Adrenal gland (tissue), 12 donors: Measurements from ENCODE around the gene RBL2. TPM values are rescaled to one million over a fixed set of nuclear protein-coding genes. Genes with fewer than 3 reads are reported as not detected.

Experiments
- DNase-seq, 7 donors: peaks; one replicate each; pipeline ENCODE4 v3.0.0-alpha.2; 2019 to 2020
- H3K27ac ChIP-seq, 5 donors: fragments of 200-600 bp; sonication (generic) in 4 of 5; 1 replicate in 3 of 5; 2 replicates in 2 of 5; pipeline versions ENCODE4 v1.5.1 to v1.8.0; 2016 to 2020; ENCODE audit warnings: mild to moderate bottlenecking in 1 of 5
- H3K27me3 ChIP-seq: fragments of 200-600 bp; 2 replicates; pipeline ENCODE4 v1.8.0; 2021
- H3K36me3 ChIP-seq, 2 donors: fragments of 200-600 bp; replicated peaks in 1 of 2; 1 replicate in 1 of 2; 2 replicates in 1 of 2; pipeline versions ENCODE4 v1.5.1 to v1.8.0; 2018 to 2022
- H3K4me1 ChIP-seq, 2 donors: fragments of 200-600 bp; replicated peaks in 1 of 2; 1 replicate in 1 of 2; 2 replicates in 1 of 2; pipeline versions ENCODE4 v1.5.1 to v1.8.0; 2018 to 2021
- H3K4me3 ChIP-seq, 4 donors: fragments of 200-600 bp; sonication (generic) in 3 of 4; one replicate each; pipeline ENCODE4 v1.5.1; 2016 to 2018
- H3K9me3 ChIP-seq, 3 donors: fragments of 200-600 bp; sonication (generic) in 1 of 3; replicated peaks in 1 of 3; 1 replicate in 2 of 3; 2 replicates in 1 of 3; pipeline versions ENCODE4 v1.5.1 to v1.8.0; 2016 to 2021
- POLR2A ChIP-seq, 2 donors: fragments of 450-650 bp; IDR thresholded peaks; one replicate each; pipeline ENCODE4 v1.6.1; 2017; ENCODE audit warnings: antibody characterized with exemption in 2 of 2, mild to moderate bottlenecking in 2 of 2, moderate library complexity in 1 of 2
- WGBS, 4 donors: extraction: QIAGEN DNeasy Blood & Tissue Kit in 2 of 4; methylation state at CpG; one replicate each; pipeline versions ENCODE4 v1.1.5 to v1.1.7; 2013 to 2017; 5-methylcytosine and 5-hydroxymethylcytosine counted together
- intact Hi-C, 2 donors: fragments of 100-400 bp; cut with DNase I; formaldehyde crosslinking; loops; one replicate each; pipeline versions ENCODE4 v1.14.1 to v1.15.0; 2022 to 2023
- polyA plus RNA-seq, 3 donors: library from polyadenylated mRNA; stranded (reverse); fragments of 200-250 nt in 2 of 3; fragments of 350-450 nt in 1 of 3; fragmentation: Illumina TruSeq in 1 of 3; extraction: RNeasy Lipid Tissue Mini Kit (QIAGEN cat#74804) in 1 of 3; gene quantifications; one replicate each; pipeline ENCODE4 v1.2.3, GENCODE V29; 2013 to 2014
- total RNA-seq, 9 donors: library from RNA; depleted of rRNA in 4 of 9; stranded (reverse); fragments of >200 nt in 4 of 9; fragments of 120-200 nt in 1 of 9; fragmentation: NEBNext Ultra II Directional in 1 of 9; extraction: Animal tissue kit (Norgen Biotek cat#: 25700) in 1 of 9; gene quantifications; one replicate each; pipeline versions ENCODE4 v1.1.0 to v1.2.4, GENCODE V29; 2013 to 2023
- TF ChIP-seq, protein P1 (sequence below), 6 experiments: fragments of 450-650 bp in 4 of 6; fragments of 200-600 bp in 2 of 6; sonication (generic) in 1 of 6; IDR thresholded peaks; 1 replicate in 5 of 6; 2 replicates in 1 of 6; pipeline versions ENCODE4 v1.5.1 to v1.8.0; 2016 to 2021; ENCODE audit warnings: antibody characterized with exemption in 6 of 6, mild to moderate bottlenecking in 2 of 6, moderate library complexity in 1 of 6
- donor health status: healthy with polysubstance abuse.
- donor health status: Bipolar disorder and iron deficiency.
- donor health status: DM: yes; HTN: yes; CAD: no.
- donor health status: DM: no; HTN: no; CAD: no.
- donor health status: DM: no; HTN: no; CAD: no.
- donor health status: DM: yes; HTN: yes; CAD: no.

The RBL2 gene
- total and polyA plus RNA-seq, 12 donors, result 28.2 to 78.3 (median 48.6) TPM

GRCh38 chr16:53528797-53529196 is 94.5 kb downstream of the RBL2 start:
- Histone ChIP-seq H3K9me3 (no peaks in the 10 kb centered on the region), H3K4me1 (no peaks in the 10 kb centered on the region), H3K36me3 (no peaks in the 10 kb centered on the region), H3K27ac (no peak overlapping the region), H3K27me3 (no peaks in the 10 kb centered on the region), H3K4me3 (no peak overlapping the region)
- no peak for TF ChIP-seq POLR2A (IDR thresholded peaks at IDR 0.05)
- TF ChIP-seq, protein P1, sequence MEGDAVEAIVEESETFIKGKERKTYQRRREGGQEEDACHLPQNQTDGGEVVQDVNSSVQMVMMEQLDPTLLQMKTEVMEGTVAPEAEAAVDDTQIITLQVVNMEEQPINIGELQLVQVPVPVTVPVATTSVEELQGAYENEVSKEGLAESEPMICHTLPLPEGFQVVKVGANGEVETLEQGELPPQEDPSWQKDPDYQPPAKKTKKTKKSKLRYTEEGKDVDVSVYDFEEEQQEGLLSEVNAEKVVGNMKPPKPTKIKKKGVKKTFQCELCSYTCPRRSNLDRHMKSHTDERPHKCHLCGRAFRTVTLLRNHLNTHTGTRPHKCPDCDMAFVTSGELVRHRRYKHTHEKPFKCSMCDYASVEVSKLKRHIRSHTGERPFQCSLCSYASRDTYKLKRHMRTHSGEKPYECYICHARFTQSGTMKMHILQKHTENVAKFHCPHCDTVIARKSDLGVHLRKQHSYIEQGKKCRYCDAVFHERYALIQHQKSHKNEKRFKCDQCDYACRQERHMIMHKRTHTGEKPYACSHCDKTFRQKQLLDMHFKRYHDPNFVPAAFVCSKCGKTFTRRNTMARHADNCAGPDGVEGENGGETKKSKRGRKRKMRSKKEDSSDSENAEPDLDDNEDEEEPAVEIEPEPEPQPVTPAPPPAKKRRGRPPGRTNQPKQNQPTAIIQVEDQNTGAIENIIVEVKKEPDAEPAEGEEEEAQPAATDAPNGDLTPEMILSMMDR (IDR thresholded peaks at IDR 0.05), result no peak
- intact Hi-C loops, result no loop called here
- no peak for DNase-seq
- 81 to 94% (median 87%) methylated on average over 5 to 6 of the region's 6 CpGs for WGBS, 4 donors

GRCh38 chr16:53529513-53529912 is 95.2 kb downstream of the RBL2 start:
- no peak for DNase-seq
- Histone ChIP-seq H3K9me3 (no peaks in the 10 kb centered on the region), H3K36me3 (no peaks in the 10 kb centered on the region), H3K27me3 (no peaks in the 10 kb centered on the region), H3K27ac (no peak overlapping the region), H3K4me1 (no peaks in the 10 kb centered on the region), H3K4me3 (no peak overlapping the region)
- 85 to 89% (median 87%) methylated on average over 14 of the region's 14 CpGs for WGBS, 4 donors
- TF ChIP-seq, protein P1 (IDR thresholded peaks at IDR 0.05), result no peak
- no peak for TF ChIP-seq POLR2A (IDR thresholded peaks at IDR 0.05)
- intact Hi-C loops, result no loop called here

- 44 to 51% (median 47%) methylated on average over 4 to 10 of the region's 10 CpGs for WGBS, 4 donors
- Histone ChIP-seq H3K27me3 (no peaks in the 10 kb centered on the region), H3K4me3 (no peak overlapping the region), H3K9me3 (no peaks in the 10 kb centered on the region), H3K4me1 (no peaks in the 10 kb centered on the region), H3K27ac (no peak overlapping the region), H3K36me3 (no peaks in the 10 kb centered on the region)
- no peak for DNase-seq
- TF ChIP-seq POLR2A (IDR thresholded peaks at IDR 0.05), result no peak
- TF ChIP-seq, protein P1 (IDR thresholded peaks at IDR 0.05), result no peak
- intact Hi-C loops, result no loop called here
Observed at GRCh38 chr16:53530046-53530445, 95.8 kb downstream of the RBL2 start.

- Histone ChIP-seq H3K4me1 (no peaks in the 10 kb centered on the region), H3K27ac (no peak overlapping the region), H3K4me3 (no peak overlapping the region), H3K9me3 (no peaks in the 10 kb centered on the region), H3K36me3 (no peaks in the 10 kb centered on the region), H3K27me3 (no peaks in the 10 kb centered on the region)
- TF ChIP-seq, protein P1 (IDR thresholded peaks at IDR 0.05), result no peak
- TF ChIP-seq POLR2A (IDR thresholded peaks at IDR 0.05), result no peak
- WGBS, 4 donors, result 58 to 91% (median 79%) methylated on average over 1 of the region's 1 CpG
- DNase-seq, result no peak
- intact Hi-C loops, result no loop called here
Observed at GRCh38 chr16:53530741-53531140, 96.5 kb downstream of the RBL2 start.
